Lower lobe of right lung (tissue), 2 donors: Measurements from ENCODE around the gene CACNA1B. TPM values are rescaled to one million over a fixed set of nuclear protein-coding genes. Genes with fewer than 3 reads are reported as not detected.

Experiments
- ATAC-seq, 2 donors: fragments of 200-7000 bp; cut with Tn5 transposase; one replicate each; pipeline ENCODE4 v1.9.1; 2020 to 2022; ENCODE audit warnings: mild to moderate bottlenecking in 2 of 2, moderate library complexity in 2 of 2
- DNase-seq: peaks from one replicate; pipeline ENCODE4 v3.0.0-alpha.2; 2020
- H3K27ac ChIP-seq: fragments of 200-600 bp; one replicate; pipeline ENCODE4 v1.8.0; 2022
- H3K27me3 ChIP-seq: fragments of 200-600 bp; one replicate; pipeline ENCODE4 v1.8.0; 2022; ENCODE audit warnings: low read depth
- H3K36me3 ChIP-seq: fragments of 200-600 bp; one replicate; pipeline ENCODE4 v1.8.0; 2022; ENCODE audit warnings: mild to moderate bottlenecking
- H3K4me1 ChIP-seq: fragments of 200-600 bp; one replicate; pipeline ENCODE4 v1.8.0; 2022
- H3K4me3 ChIP-seq: fragments of 200-600 bp; one replicate; pipeline ENCODE4 v1.8.0; 2022; ENCODE audit warnings: mild to moderate bottlenecking
- H3K9me3 ChIP-seq: fragments of 200-600 bp; one replicate; pipeline ENCODE4 v1.8.0; 2022
- CTCF ChIP-seq: fragments of 200-600 bp; IDR thresholded peaks from one replicate; pipeline ENCODE4 v1.8.0; 2022; ENCODE audit warnings: antibody characterized with exemption, mild to moderate bottlenecking
- intact Hi-C: fragments of 100-400 bp; cut with DNase I; formaldehyde crosslinking; loops from one replicate; pipeline ENCODE4 v1.11.0; 2022
- total RNA-seq: library from RNA; stranded (reverse); fragmentation: NEBNext Ultra II Directional; extraction: Animal tissue kit (Norgen Biotek cat#: 25700); gene quantifications from one replicate; pipeline ENCODE4 v1.2.1, GENCODE V29; 2021
- donor health status: DM: no; HTN: yes; CAD: no; lungs with severe emphysema.

The CACNA1B gene
- total RNA-seq, 1 donor from 2014 or later, result 0.06 TPM

DNA sequence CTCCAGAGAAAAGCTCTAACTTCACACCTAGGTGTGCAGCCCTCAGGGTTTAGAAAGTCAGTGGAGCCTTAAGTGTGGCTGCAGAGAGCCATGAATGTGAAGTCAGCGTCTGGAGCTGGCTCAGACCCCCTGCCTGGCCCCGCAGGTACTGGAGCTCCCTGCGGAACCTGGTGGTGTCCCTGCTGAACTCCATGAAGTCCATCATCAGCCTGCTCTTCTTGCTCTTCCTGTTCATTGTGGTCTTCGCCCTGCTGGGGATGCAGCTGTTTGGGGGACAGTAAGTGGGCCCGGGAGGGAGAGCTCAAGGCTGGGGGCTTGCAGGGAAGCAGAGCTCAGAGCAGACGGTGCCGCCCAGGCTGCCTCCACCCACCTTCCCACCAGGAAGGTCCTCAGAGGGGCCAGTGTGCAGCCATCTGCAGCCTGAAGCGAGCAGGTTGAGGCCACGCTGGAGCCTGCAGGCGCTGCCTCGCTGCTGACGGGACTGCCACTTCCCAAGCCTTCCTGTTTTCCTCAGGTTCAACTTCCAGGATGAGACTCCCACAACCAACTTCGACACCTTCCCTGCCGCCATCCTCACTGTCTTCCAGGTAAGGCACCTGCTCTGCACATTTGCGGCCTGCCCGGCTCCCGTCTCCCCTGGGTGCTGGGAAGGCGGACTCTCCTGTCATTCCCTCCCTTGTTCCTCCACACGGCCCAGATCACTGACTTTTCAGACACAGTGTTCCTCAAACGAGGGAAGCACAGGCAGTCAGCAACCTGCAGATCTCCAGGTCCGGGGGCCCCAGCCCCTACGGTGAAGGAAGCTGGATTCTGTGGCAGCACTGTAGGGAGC is 108.9 kb downstream of the CACNA1B start:
- no peaks in the 10 kb centered on the region for H3K4me1 ChIP-seq
- no peak overlapping the region for H3K27ac ChIP-seq
- H3K36me3 ChIP-seq, result no peaks in the 10 kb centered on the region
- H3K9me3 ChIP-seq, result no peaks in the 10 kb centered on the region
- H3K4me3 ChIP-seq, result no peak overlapping the region
- intact Hi-C loops, result no loop called here
- DNase-seq (no peak), ATAC-seq (no peak)
- no peak for TF ChIP-seq CTCF
- H3K27me3 ChIP-seq, result peaks cover 13% of the 10 kb centered on the region

DNA sequence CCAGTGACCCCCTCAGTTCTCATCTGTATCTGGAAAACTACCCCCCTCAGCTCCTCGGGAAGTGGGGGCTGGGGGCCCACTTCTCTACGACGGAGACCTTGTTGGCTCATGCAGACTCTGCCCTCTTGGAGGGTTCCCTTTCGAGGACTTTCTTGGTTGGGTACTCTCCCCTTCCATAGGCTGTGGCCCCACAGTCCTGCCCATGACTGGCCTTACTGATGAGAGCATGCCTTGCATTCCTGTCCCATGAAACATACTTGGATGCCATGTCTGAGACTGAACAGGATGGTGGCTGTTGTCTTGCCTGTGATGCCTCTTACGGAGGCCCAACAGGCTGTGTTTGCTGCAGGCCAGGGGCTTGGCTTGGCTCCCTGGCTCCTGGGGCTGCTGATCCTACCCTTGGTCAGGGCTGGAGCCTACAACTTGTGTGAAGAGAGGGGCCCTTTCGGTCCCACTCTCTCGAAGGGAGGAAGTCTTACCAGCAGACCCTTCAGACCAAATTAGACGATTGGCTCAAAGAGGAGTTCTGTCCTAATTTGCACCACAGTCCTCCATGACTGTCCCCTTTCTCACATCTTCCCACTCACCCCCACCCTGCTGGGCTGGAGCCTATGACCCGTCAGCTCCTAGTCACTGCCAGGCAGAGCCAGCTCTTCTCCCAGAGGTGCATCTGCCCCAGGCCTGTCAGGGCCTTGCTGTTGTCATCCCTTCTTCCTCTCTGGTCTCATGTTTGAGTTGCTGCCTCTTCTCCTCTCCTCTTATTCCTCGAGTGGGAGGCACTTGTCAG is 109.9 kb downstream of the CACNA1B start:
- Histone ChIP-seq H3K9me3 (no peaks in the 10 kb centered on the region), H3K36me3 (no peaks in the 10 kb centered on the region), H3K4me3 (no peak overlapping the region), H3K27me3 (peaks cover 13% of the 10 kb centered on the region), H3K27ac (no peak overlapping the region), H3K4me1 (no peaks in the 10 kb centered on the region)
- ATAC-seq (no peak), DNase-seq (no peak)
- intact Hi-C loops, result no loop called here
- TF ChIP-seq CTCF, result no peak

DNA sequence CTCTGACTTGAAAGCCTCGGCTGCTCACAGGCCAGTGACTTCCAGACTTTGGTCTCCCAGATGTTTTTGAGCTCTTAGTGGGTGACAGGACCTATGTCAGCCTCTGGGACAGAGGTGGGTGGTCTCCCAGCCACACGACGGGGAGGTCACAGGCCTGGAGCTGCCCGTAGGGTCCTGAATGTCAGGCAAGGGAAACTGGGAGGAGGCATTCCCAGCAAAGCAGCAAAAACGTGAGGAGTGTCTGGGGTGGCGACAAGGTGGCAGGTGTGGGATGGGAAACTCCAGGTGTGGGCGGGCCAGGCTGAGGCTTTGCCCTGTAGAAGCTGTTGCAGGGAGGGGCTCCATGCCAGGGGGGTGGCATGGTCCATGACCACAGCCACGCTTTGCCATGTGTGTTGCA is 110.5 kb downstream of the CACNA1B start:
- H3K36me3 ChIP-seq, result no peaks in the 10 kb centered on the region
- no peak overlapping the region for H3K27ac ChIP-seq
- DNase-seq (no peak), ATAC-seq (no peak)
- no peaks in the 10 kb centered on the region for H3K9me3 ChIP-seq
- H3K4me3 ChIP-seq, result no peak overlapping the region
- H3K27me3 ChIP-seq, result peaks cover 13% of the 10 kb centered on the region
- no peaks in the 10 kb centered on the region for H3K4me1 ChIP-seq
- intact Hi-C loops, result no loop called here
- TF ChIP-seq CTCF, result no peak

GRCh38 chr9:137988701-137989100 is 111.1 kb downstream of the CACNA1B start:
- peaks cover 17% of the 10 kb centered on the region for H3K27me3 ChIP-seq
- no peak for DNase-seq

DNA sequence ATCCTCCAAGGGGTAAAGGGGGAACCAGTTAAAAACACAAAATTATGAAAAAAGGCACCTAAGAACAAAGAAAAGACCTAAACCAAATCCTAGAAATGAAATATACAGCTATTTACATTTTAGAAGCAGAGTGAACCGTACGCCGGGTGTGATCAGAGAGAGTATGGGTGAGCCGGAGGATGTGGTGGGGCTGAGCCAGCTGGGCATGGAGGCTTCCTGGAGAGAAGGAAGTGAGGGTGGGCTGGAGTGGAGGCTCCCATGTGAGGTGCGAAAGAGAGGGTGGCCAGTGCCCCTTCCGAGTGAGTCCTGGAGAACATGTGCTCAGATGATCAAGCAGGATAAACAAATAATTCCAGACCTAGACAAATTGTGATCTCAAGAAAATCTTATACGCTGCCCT is 111.6 kb downstream of the CACNA1B start:
- no peak overlapping the region for H3K27ac ChIP-seq
- H3K27me3 ChIP-seq, result peaks cover 17% of the 10 kb centered on the region
- DNase-seq, result no peak

More at GRCh38 chr9:137988701-137989100, 111.1 kb downstream of the CACNA1B start:
- Histone ChIP-seq H3K4me3 (no peak overlapping the region), H3K36me3 (no peaks in the 10 kb centered on the region), H3K27ac (no peak overlapping the region), H3K4me1 (no peaks in the 10 kb centered on the region), H3K9me3 (no peaks in the 10 kb centered on the region)
- ATAC-seq, result no peak
- TF ChIP-seq CTCF, result no peak
- intact Hi-C loops, result no loop called here

More for the DNA sequence above, 111.6 kb downstream of the CACNA1B start:
- TF ChIP-seq CTCF, result no peak
- intact Hi-C loops, result no loop called here
- no peak for ATAC-seq
- H3K4me3 ChIP-seq, result no peak overlapping the region
- H3K36me3 ChIP-seq, result no peaks in the 10 kb centered on the region
- no peaks in the 10 kb centered on the region for H3K9me3 ChIP-seq
- H3K4me1 ChIP-seq, result no peaks in the 10 kb centered on the region
